ENCODE data around the gene TTC23L.
"Not testable (repeated sequence)": the region's sequence is repeated elsewhere in the genome, so short reads cannot be mapped to it uniquely, and the experiment has no call there.

TTC23L gene

GRCh38 chr5:34903260-34903659 is 64.3 kb downstream of the TTC23L start:
- Mint-ChIP-seq H3K9me3 (no peaks in the 10 kb centered on the region), H3K27me3 (ENCODE audit: low read depth) (no peaks in the 10 kb centered on the region), H3K36me3 (ENCODE audit: low read depth) (peaks cover 1% of the 10 kb centered on the region), H3K4me1 (ENCODE audit: low read depth) (no peaks in the 10 kb centered on the region), H3K4me3 (no peak overlapping the region), H3K27ac (no peak overlapping the region)
- no peak for DNase-seq (ENCODE audit: low spot score)

- Mint-ChIP-seq H3K27me3 (ENCODE audit: low read depth) (no peaks in the 10 kb centered on the region), H3K36me3 (ENCODE audit: low read depth) (peaks cover 17% of the 10 kb centered on the region), H3K9me3 (no peaks in the 10 kb centered on the region), H3K4me1 (ENCODE audit: low read depth) (no peaks in the 10 kb centered on the region), H3K27ac (no peak overlapping the region), H3K4me3 (no peak overlapping the region)
- DNase-seq (ENCODE audit: low spot score): no peak
Measured at GRCh38 chr5:34905564-34905963, 66.6 kb downstream of the TTC23L start.

GRCh38 chr5:34913072-34913471 is 74.1 kb downstream of the TTC23L start:
- Mint-ChIP-seq H3K36me3 (ENCODE audit: low read depth) (peaks cover 45% of the 10 kb centered on the region), H3K4me1 (ENCODE audit: low read depth) (peaks cover 20% of the 10 kb centered on the region), H3K9me3 (no peaks in the 10 kb centered on the region), H3K4me3 (no peak overlapping the region), H3K27me3 (ENCODE audit: low read depth) (no peaks in the 10 kb centered on the region), H3K27ac (no peak overlapping the region)
- DNase-seq (ENCODE audit: low spot score): no peak

- H3K4me3 Mint-ChIP-seq: no peak overlapping the region
- peak; percentile 16 for DNase-seq (ENCODE audit: low spot score)
- H3K9me3 Mint-ChIP-seq: no peaks in the 10 kb centered on the region
- peaks cover 36% of the 10 kb centered on the region for H3K36me3 Mint-ChIP-seq (ENCODE audit: low read depth)
- no peak overlapping the region for H3K27ac Mint-ChIP-seq
- H3K4me1 Mint-ChIP-seq (ENCODE audit: low read depth): peaks cover 22% of the 10 kb centered on the region
- no peaks in the 10 kb centered on the region for H3K27me3 Mint-ChIP-seq (ENCODE audit: low read depth)
Measured at GRCh38 chr5:34914671-34915138, 75.7 kb downstream of the TTC23L start.

GRCh38 chr5:34915139-34915855 is 76.3 kb downstream of the TTC23L start, which contains the start of the genes BRIX1 and RAD1:
Gene BRIX1, plus strand, starts transcription at chr5:34915711. Its CDS starts 28 bp downstream, at chr5:34915739.
Gene RAD1, minus strand, starts transcription at chr5:34915504. Its CDS starts 612 bp downstream, at chr5:34914892.
- Mint-ChIP-seq H3K36me3 (ENCODE audit: low read depth) (peaks cover 33% of the 10 kb centered on the region), H3K27me3 (ENCODE audit: low read depth) (no peaks in the 10 kb centered on the region), H3K9me3 (no peaks in the 10 kb centered on the region), H3K27ac (no peak within 1 kb of the TSS), H3K4me1 (ENCODE audit: low read depth) (peaks cover 22% of the 10 kb centered on the region), H3K4me3 (no peak within 1 kb of the TSS)
- peak; percentile 97 for DNase-seq (ENCODE audit: low spot score)

- no peak overlapping the region for H3K27ac Mint-ChIP-seq
- no peak for DNase-seq (ENCODE audit: low spot score)
- H3K4me1 Mint-ChIP-seq (ENCODE audit: low read depth): peaks cover 24% of the 10 kb centered on the region
- H3K4me3 Mint-ChIP-seq: no peak overlapping the region
- no peaks in the 10 kb centered on the region for H3K27me3 Mint-ChIP-seq (ENCODE audit: low read depth)
- H3K9me3 Mint-ChIP-seq: no peaks in the 10 kb centered on the region
- H3K36me3 Mint-ChIP-seq (ENCODE audit: low read depth): peaks cover 34% of the 10 kb centered on the region
Measured at GRCh38 chr5:34915856-34916192, 76.9 kb downstream of the TTC23L start.

- Mint-ChIP-seq H3K27me3 (ENCODE audit: low read depth) (no peaks in the 10 kb centered on the region), H3K4me3 (no peak overlapping the region), H3K27ac (no peak overlapping the region), H3K9me3 (no peaks in the 10 kb centered on the region), H3K4me1 (ENCODE audit: low read depth) (peaks cover 22% of the 10 kb centered on the region), H3K36me3 (ENCODE audit: low read depth) (peaks cover 30% of the 10 kb centered on the region)
- DNase-seq (ENCODE audit: low spot score): no peak
Measured at GRCh38 chr5:34916518-34916917, 77.6 kb downstream of the TTC23L start.

GRCh38 chr5:34918025-34918424 is 79.1 kb downstream of the TTC23L start:
- H3K36me3 Mint-ChIP-seq (ENCODE audit: low read depth): peaks cover 30% of the 10 kb centered on the region
- no peak overlapping the region for H3K4me3 Mint-ChIP-seq
- H3K27ac Mint-ChIP-seq: peak overlapping the region; percentile 61
- H3K27me3 Mint-ChIP-seq (ENCODE audit: low read depth): no peaks in the 10 kb centered on the region
- H3K9me3 Mint-ChIP-seq: no peaks in the 10 kb centered on the region
- no peak for DNase-seq (ENCODE audit: low spot score)
- peaks cover 25% of the 10 kb centered on the region for H3K4me1 Mint-ChIP-seq (ENCODE audit: low read depth)

GRCh38 chr5:34919077-34919476 is 80.1 kb downstream of the TTC23L start:
- Mint-ChIP-seq H3K27ac (no peak overlapping the region), H3K4me3 (no peak overlapping the region), H3K27me3 (ENCODE audit: low read depth) (no peaks in the 10 kb centered on the region), H3K9me3 (no peaks in the 10 kb centered on the region), H3K36me3 (ENCODE audit: low read depth) (peaks cover 33% of the 10 kb centered on the region), H3K4me1 (ENCODE audit: low read depth) (peaks cover 27% of the 10 kb centered on the region)
- DNase-seq (ENCODE audit: low spot score): no peak

- not testable (repeated sequence) for DNase-seq (ENCODE audit: low spot score); H3K9me3 Mint-ChIP-seq; H3K27me3 Mint-ChIP-seq (ENCODE audit: low read depth); H3K4me3 Mint-ChIP-seq
- Mint-ChIP-seq H3K36me3 (ENCODE audit: low read depth) (peaks cover 45% of the 10 kb centered on the region), H3K4me1 (ENCODE audit: low read depth) (peaks cover 25% of the 10 kb centered on the region), H3K27ac (peak overlapping the region; percentile 73)
Measured at GRCh38 chr5:34923256-34923655, 84.3 kb downstream of the TTC23L start.

GRCh38 chr5:34923694-34924461 is 84.9 kb downstream of the TTC23L start:
- Mint-ChIP-seq H3K4me3 (peak overlapping the region; percentile 52), H3K27ac (peak overlapping the region; percentile 73), H3K4me1 (ENCODE audit: low read depth) (peaks cover 25% of the 10 kb centered on the region), H3K9me3 (no peaks in the 10 kb centered on the region), H3K27me3 (ENCODE audit: low read depth) (no peaks in the 10 kb centered on the region), H3K36me3 (ENCODE audit: low read depth) (peaks cover 44% of the 10 kb centered on the region)
- peak; percentile 60 for DNase-seq (ENCODE audit: low spot score)

GRCh38 chr5:34924462-34924765 is 85.5 kb downstream of the TTC23L start:
- no peak for DNase-seq (ENCODE audit: low spot score)
- peaks cover 44% of the 10 kb centered on the region for H3K36me3 Mint-ChIP-seq (ENCODE audit: low read depth)
- H3K9me3 Mint-ChIP-seq: no peaks in the 10 kb centered on the region
- no peaks in the 10 kb centered on the region for H3K27me3 Mint-ChIP-seq (ENCODE audit: low read depth)
- H3K4me3 Mint-ChIP-seq: no peak overlapping the region
- H3K27ac Mint-ChIP-seq: peak overlapping the region; percentile 57
- H3K4me1 Mint-ChIP-seq (ENCODE audit: low read depth): peaks cover 28% of the 10 kb centered on the region

GRCh38 chr5:34926318-34926888 is 87.4 kb downstream of the TTC23L start:
- peaks cover 38% of the 10 kb centered on the region for H3K36me3 Mint-ChIP-seq (ENCODE audit: low read depth)
- no peak for DNase-seq (ENCODE audit: low spot score)
- no peak overlapping the region for H3K4me3 Mint-ChIP-seq
- H3K9me3 Mint-ChIP-seq: no peaks in the 10 kb centered on the region
- no peaks in the 10 kb centered on the region for H3K27me3 Mint-ChIP-seq (ENCODE audit: low read depth)
- H3K27ac Mint-ChIP-seq: no peak overlapping the region
- H3K4me1 Mint-ChIP-seq (ENCODE audit: low read depth): peaks cover 36% of the 10 kb centered on the region

- H3K4me3 Mint-ChIP-seq: no peak overlapping the region
- no peak overlapping the region for H3K27ac Mint-ChIP-seq
- no peaks in the 10 kb centered on the region for H3K27me3 Mint-ChIP-seq (ENCODE audit: low read depth)
- H3K36me3 Mint-ChIP-seq (ENCODE audit: low read depth): peaks cover 35% of the 10 kb centered on the region
- peaks cover 40% of the 10 kb centered on the region for H3K4me1 Mint-ChIP-seq (ENCODE audit: low read depth)
- DNase-seq (ENCODE audit: low spot score): no peak
- H3K9me3 Mint-ChIP-seq: no peaks in the 10 kb centered on the region
Measured at GRCh38 chr5:34927785-34928184, 88.8 kb downstream of the TTC23L start.
